HepG2 (cell line): ENCODE measurements around the gene NKX1-2. TPM values are rescaled to one million over a fixed set of nuclear protein-coding genes. Genes with fewer than 3 reads are reported as not detected.

Experiments used
- ELF4 ChIP-seq: sonication (generic); formaldehyde crosslinking; IDR thresholded peaks from 2 replicates; pipeline ENCODE4 v1.5.0; 2020; ENCODE audit warnings: missing genetic modification reagents, mild to moderate bottlenecking, moderate library complexity, borderline replicate concordance
- FOXA1 ChIP-seq, 2 experiments: fragments of 450-650 bp in 1 of 2; sonication (generic) in 1 of 2; formaldehyde crosslinking in 1 of 2; IDR thresholded peaks; 2 replicates each; pipeline versions ENCODE4 v1.4.0 to v1.6.1; 2016 to 2020; ENCODE audit warnings: missing genetic modification reagents in 1 of 2
- GABPB1 ChIP-seq: IDR thresholded peaks from 2 replicates; pipeline ENCODE4 v1.6.1; 2016; ENCODE audit warnings: mild to moderate bottlenecking, missing genetic modification reagents, moderate library complexity, missing compliant biosample characterization
- HES4 ChIP-seq: sonication (generic); formaldehyde crosslinking; IDR thresholded peaks from 2 replicates; pipeline ENCODE4 v1.9.0; 2021; ENCODE audit warnings: mild to moderate bottlenecking, missing genetic modification reagents, borderline replicate concordance
- PHF20 ChIP-seq: sonication (generic); formaldehyde crosslinking; IDR thresholded peaks from 2 replicates; pipeline ENCODE4 v1.5.0; 2020; ENCODE audit warnings: mild to moderate bottlenecking, missing genetic modification reagents
- POLR2A ChIP-seq, 2 experiments: IDR thresholded peaks; 2 replicates each; pipeline ENCODE4 v1.6.1; 2011; ENCODE audit warnings: low read depth in 2 of 2, low read length in 2 of 2, mild to moderate bottlenecking in 1 of 2, moderate library complexity in 1 of 2; ENCODE audit not compliant: insufficient read depth in 1 of 2
- RFXANK ChIP-seq: IDR thresholded peaks from 2 replicates; pipeline ENCODE4 v1.6.1; 2016
- SCMH1 ChIP-seq: sonication (generic); formaldehyde crosslinking; IDR thresholded peaks from 2 replicates; pipeline ENCODE4 v1.9.0; 2021; ENCODE audit warnings: missing genetic modification reagents, mild to moderate bottlenecking, borderline replicate concordance
- TAF15 ChIP-seq: fragments of 200-400 bp; formaldehyde crosslinking; IDR thresholded peaks from one replicate; pipeline ENCODE4 v1.6.1; 2018; ENCODE audit warnings: mild to moderate bottlenecking, low read depth, low read length; ENCODE audit not compliant: poor library complexity, severe bottlenecking
- ZNF558 ChIP-seq: sonication (generic); formaldehyde crosslinking; IDR thresholded peaks from 2 replicates; pipeline ENCODE4 v1.9.0; 2022; ENCODE audit warnings: mild to moderate bottlenecking, missing genetic modification reagents, borderline replicate concordance
- ZNF891 ChIP-seq: sonication (generic); formaldehyde crosslinking; IDR thresholded peaks from 2 replicates; pipeline ENCODE4 v1.5.0; 2020; ENCODE audit warnings: mild to moderate bottlenecking, missing genetic modification reagents
- ZSCAN30 ChIP-seq: sonication (generic); formaldehyde crosslinking; IDR thresholded peaks from 2 replicates; pipeline ENCODE4 v1.5.0; 2020; ENCODE audit warnings: mild to moderate bottlenecking, missing genetic modification reagents
- polyA plus RNA-seq, 8 experiments: library from polyadenylated mRNA; depleted of rRNA in 3 of 8; stranded (reverse) in 7 of 8; unstranded in 1 of 8; fragments of >200 nt; fragmentation: Illumina TruSeq in 4 of 8; extraction: Trizol in 4 of 8; gene quantifications; 2 replicates each; pipeline versions ENCODE4 v1.2.1 to v1.2.3, GENCODE V29; 2011 to 2016; ENCODE audit warnings: low read depth in 4 of 8, missing spikeins in 1 of 8, mixed read lengths in 1 of 8; ENCODE audit not compliant: insufficient read depth in 1 of 8
- total RNA-seq, 5 experiments: library from RNA; depleted of rRNA; stranded (reverse); fragments of >200 nt; fragmentation: Illumina TruSeq; extraction: Trizol; gene quantifications; 2 replicates each; pipeline ENCODE4 v1.2.3, GENCODE V29; 2016; ENCODE audit warnings: low read depth in 1 of 5
- TF ChIP-seq, protein P1 (sequence below): sonication (generic); formaldehyde crosslinking; IDR thresholded peaks from 2 replicates; pipeline ENCODE4 v1.4.0; 2020; ENCODE audit warnings: missing genetic modification reagents
- TF ChIP-seq, protein P2 (sequence below): sonication (generic); formaldehyde crosslinking; IDR thresholded peaks from 2 replicates; pipeline ENCODE4; 2020; ENCODE audit warnings: missing genetic modification reagents, mild to moderate bottlenecking, borderline replicate concordance
- TF ChIP-seq, protein P3 (sequence below): sonication (generic); formaldehyde crosslinking; IDR thresholded peaks from 2 replicates; pipeline ENCODE4 v1.5.1; 2020; ENCODE audit warnings: mild to moderate bottlenecking, missing genetic modification reagents, moderate library complexity
- TF ChIP-seq, protein P4 (sequence below): IDR thresholded peaks from 2 replicates; pipeline ENCODE4 v1.6.1; 2016; ENCODE audit warnings: low read depth, borderline replicate concordance
- TF ChIP-seq, protein P5 (sequence below): sonication (generic); formaldehyde crosslinking; IDR thresholded peaks from 2 replicates; pipeline ENCODE4 v1.5.0; 2020; ENCODE audit warnings: missing genetic modification reagents

NKX1-2 gene
- total and polyA plus RNA-seq, 2 of the 13 experiments (the other 11 are each of a cell fraction or from before 2014, with no cell fraction given) = not detected

DNA sequence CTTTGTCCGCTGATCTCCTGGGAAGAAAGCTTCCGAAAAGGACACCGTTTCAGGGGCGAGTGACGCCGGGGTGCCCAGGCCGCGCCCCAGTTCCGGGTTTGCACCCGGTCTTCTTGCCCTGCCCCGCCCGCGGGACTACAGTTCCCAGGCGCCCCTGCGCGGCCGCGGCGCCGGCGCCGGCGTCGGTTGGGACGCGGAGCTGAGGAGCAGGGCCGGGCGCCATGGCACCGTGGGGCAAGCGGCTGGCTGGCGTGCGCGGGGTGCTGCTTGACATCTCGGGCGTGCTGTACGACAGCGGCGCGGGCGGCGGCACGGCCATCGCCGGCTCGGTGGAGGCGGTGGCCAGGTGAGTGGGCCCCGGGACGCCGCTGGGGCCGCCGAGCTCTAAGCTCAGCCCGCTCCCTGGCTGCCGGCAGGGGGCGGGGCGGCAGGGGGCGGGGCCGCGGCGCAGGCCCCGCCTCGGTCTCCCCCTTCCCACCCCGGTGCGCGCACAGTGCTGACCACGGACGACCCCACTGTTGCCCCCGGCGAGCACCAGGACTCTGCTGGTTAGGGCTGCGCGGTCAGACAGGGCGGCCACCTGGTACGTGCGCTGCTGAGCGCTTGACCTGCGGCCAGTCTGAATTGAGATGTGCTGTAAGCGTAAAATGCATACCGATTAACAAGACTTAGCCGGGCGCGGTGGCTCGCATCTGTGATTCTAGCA lies 12.0 kb upstream of the NKX1-2 start, which contains the start of gene LHPP (continued):
- TF ChIP-seq, protein P1, sequence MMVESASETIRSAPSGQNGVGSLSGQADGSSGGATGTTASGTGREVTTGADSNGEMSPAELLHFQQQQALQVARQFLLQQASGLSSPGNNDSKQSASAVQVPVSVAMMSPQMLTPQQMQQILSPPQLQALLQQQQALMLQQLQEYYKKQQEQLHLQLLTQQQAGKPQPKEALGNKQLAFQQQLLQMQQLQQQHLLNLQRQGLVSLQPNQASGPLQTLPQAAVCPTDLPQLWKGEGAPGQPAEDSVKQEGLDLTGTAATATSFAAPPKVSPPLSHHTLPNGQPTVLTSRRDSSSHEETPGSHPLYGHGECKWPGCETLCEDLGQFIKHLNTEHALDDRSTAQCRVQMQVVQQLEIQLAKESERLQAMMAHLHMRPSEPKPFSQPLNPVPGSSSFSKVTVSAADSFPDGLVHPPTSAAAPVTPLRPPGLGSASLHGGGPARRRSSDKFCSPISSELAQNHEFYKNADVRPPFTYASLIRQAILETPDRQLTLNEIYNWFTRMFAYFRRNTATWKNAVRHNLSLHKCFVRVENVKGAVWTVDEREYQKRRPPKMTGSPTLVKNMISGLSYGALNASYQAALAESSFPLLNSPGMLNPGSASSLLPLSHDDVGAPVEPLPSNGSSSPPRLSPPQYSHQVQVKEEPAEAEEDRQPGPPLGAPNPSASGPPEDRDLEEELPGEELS (CRISPR knock-in tag) = peak; percentile 36; the same call in 1 of the 2 replicates
- TF ChIP-seq TAF15 (no peak), ELF4 (0 out of 2 replicates have a peak, but pooled peaks have one; percentile 59), FOXA1 (IDR thresholded peaks at IDR 0.05) (no peak), FOXA1 (CRISPR knock-in tag; IDR thresholded peaks at IDR 0.05) (no peak), SCMH1 (CRISPR knock-in tag) (no peak), PHF20 (peak; percentile 63; the same call in 1 of the 2 replicates), ZNF891 (CRISPR knock-in tag) (no peak), ZNF558 (CRISPR knock-in tag) (no peak), RFXANK (CRISPR knock-in tag) (no peak), HES4 (peak; percentile 90; the same call in 1 of the 2 replicates), POLR2A (IDR thresholded peaks at IDR 0.05; ENCODE audit: insufficient read depth in 1 of 2, low read depth in 2 of 2, low read length in 2 of 2) (peak in 1 of 2 experiments; percentile 79; a peak in 2 of 4 replicates), ZSCAN30 (CRISPR knock-in tag) (no peak), GABPB1 (CRISPR knock-in tag) (peak; percentile 79)
- TF ChIP-seq, protein P2, sequence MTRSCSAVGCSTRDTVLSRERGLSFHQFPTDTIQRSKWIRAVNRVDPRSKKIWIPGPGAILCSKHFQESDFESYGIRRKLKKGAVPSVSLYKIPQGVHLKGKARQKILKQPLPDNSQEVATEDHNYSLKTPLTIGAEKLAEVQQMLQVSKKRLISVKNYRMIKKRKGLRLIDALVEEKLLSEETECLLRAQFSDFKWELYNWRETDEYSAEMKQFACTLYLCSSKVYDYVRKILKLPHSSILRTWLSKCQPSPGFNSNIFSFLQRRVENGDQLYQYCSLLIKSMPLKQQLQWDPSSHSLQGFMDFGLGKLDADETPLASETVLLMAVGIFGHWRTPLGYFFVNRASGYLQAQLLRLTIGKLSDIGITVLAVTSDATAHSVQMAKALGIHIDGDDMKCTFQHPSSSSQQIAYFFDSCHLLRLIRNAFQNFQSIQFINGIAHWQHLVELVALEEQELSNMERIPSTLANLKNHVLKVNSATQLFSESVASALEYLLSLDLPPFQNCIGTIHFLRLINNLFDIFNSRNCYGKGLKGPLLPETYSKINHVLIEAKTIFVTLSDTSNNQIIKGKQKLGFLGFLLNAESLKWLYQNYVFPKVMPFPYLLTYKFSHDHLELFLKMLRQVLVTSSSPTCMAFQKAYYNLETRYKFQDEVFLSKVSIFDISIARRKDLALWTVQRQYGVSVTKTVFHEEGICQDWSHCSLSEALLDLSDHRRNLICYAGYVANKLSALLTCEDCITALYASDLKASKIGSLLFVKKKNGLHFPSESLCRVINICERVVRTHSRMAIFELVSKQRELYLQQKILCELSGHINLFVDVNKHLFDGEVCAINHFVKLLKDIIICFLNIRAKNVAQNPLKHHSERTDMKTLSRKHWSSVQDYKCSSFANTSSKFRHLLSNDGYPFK (CRISPR knock-in tag) = no peak
- TF ChIP-seq, protein P3, sequence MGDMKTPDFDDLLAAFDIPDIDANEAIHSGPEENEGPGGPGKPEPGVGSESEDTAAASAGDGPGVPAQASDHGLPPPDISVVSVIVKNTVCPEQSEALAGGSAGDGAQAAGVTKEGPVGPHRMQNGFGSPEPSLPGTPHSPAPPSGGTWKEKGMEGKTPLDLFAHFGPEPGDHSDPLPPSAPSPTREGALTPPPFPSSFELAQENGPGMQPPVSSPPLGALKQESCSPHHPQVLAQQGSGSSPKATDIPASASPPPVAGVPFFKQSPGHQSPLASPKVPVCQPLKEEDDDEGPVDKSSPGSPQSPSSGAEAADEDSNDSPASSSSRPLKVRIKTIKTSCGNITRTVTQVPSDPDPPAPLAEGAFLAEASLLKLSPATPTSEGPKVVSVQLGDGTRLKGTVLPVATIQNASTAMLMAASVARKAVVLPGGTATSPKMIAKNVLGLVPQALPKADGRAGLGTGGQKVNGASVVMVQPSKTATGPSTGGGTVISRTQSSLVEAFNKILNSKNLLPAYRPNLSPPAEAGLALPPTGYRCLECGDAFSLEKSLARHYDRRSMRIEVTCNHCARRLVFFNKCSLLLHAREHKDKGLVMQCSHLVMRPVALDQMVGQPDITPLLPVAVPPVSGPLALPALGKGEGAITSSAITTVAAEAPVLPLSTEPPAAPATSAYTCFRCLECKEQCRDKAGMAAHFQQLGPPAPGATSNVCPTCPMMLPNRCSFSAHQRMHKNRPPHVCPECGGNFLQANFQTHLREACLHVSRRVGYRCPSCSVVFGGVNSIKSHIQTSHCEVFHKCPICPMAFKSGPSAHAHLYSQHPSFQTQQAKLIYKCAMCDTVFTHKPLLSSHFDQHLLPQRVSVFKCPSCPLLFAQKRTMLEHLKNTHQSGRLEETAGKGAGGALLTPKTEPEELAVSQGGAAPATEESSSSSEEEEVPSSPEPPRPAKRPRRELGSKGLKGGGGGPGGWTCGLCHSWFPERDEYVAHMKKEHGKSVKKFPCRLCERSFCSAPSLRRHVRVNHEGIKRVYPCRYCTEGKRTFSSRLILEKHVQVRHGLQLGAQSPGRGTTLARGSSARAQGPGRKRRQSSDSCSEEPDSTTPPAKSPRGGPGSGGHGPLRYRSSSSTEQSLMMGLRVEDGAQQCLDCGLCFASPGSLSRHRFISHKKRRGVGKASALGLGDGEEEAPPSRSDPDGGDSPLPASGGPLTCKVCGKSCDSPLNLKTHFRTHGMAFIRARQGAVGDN (CRISPR knock-in tag) = peak; percentile 70
- TF ChIP-seq, protein P4, sequence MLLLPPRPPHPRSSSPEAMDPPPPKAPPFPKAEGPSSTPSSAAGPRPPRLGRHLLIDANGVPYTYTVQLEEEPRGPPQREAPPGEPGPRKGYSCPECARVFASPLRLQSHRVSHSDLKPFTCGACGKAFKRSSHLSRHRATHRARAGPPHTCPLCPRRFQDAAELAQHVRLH (CRISPR knock-in tag) = no peak
- TF ChIP-seq, protein P5, sequence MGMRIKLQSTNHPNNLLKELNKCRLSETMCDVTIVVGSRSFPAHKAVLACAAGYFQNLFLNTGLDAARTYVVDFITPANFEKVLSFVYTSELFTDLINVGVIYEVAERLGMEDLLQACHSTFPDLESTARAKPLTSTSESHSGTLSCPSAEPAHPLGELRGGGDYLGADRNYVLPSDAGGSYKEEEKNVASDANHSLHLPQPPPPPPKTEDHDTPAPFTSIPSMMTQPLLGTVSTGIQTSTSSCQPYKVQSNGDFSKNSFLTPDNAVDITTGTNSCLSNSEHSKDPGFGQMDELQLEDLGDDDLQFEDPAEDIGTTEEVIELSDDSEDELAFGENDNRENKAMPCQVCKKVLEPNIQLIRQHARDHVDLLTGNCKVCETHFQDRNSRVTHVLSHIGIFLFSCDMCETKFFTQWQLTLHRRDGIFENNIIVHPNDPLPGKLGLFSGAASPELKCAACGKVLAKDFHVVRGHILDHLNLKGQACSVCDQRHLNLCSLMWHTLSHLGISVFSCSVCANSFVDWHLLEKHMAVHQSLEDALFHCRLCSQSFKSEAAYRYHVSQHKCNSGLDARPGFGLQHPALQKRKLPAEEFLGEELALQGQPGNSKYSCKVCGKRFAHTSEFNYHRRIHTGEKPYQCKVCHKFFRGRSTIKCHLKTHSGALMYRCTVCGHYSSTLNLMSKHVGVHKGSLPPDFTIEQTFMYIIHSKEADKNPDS (CRISPR knock-in tag) = no peak
